Renal pelvis (tissue), 4 donors: Measurements from ENCODE around the gene SLC37A3. TPM values are rescaled to one million over a fixed set of nuclear protein-coding genes. Genes with fewer than 3 reads are reported as not detected.

Experiments
- DNase-seq: peaks from one replicate; pipeline ENCODE4 v3.0.0-alpha.2; 2013
- polyA plus RNA-seq, 3 donors: library from polyadenylated mRNA; unstranded; fragments of 120-200 nt; gene quantifications; one replicate each; pipeline ENCODE4 v1.2.1, GENCODE V29; 2013; ENCODE audit not compliant: insufficient read length in 3 of 3

The SLC37A3 gene
- polyA plus RNA-seq, 3 donors = 48.1 to 64.5 (median 60.4) TPM

- peak; percentile 54 for DNase-seq
These were observed 6.3 kb upstream of the SLC37A3 start for GRCh38 chr7:140404565-140405065.

GRCh38 chr7:140403878-140404564, 5.7 kb upstream of the SLC37A3 start, which contains the start of gene RAB19:
Gene RAB19, plus strand, starts transcription at chr7:140404058. Its CDS starts 3,589 bp downstream, at chr7:140407647.
- DNase-seq = peak; percentile 42

GRCh38 chr7:140402178-140402835, 4.0 kb upstream of the SLC37A3 start:
- no peak for DNase-seq

- DNase-seq = no peak
These were observed 2.1 kb upstream of the SLC37A3 start for GRCh38 chr7:140400381-140400780.

GRCh38 chr7:140398821-140399220, 491 bp upstream of the SLC37A3 start:
- DNase-seq = no peak

GRCh38 chr7:140393756-140394306, 4.5 kb downstream of the SLC37A3 start:
- DNase-seq = no peak

- DNase-seq = no peak
These were observed 6.7 kb downstream of the SLC37A3 start for GRCh38 chr7:140391634-140392033.

GRCh38 chr7:140390466-140391190, 7.7 kb downstream of the SLC37A3 start:
- no peak for DNase-seq

GRCh38 chr7:140390034-140390433, 8.3 kb downstream of the SLC37A3 start:
- DNase-seq = no peak

GRCh38 chr7:140389445-140389844, 8.9 kb downstream of the SLC37A3 start:
- DNase-seq = no peak

GRCh38 chr7:140384894-140385545, 13.3 kb downstream of the SLC37A3 start:
- DNase-seq = no peak

- no peak for DNase-seq
These were observed 14.2 kb downstream of the SLC37A3 start for GRCh38 chr7:140383954-140384713.

GRCh38 chr7:140375892-140376730, 22.2 kb downstream of the SLC37A3 start:
- no peak for DNase-seq

GRCh38 chr7:140375323-140375722, 23.0 kb downstream of the SLC37A3 start:
- DNase-seq = no peak

GRCh38 chr7:140369294-140369693, 29.0 kb downstream of the SLC37A3 start:
- DNase-seq = no peak

GRCh38 chr7:140367528-140367927, 30.8 kb downstream of the SLC37A3 start:
- no peak for DNase-seq

GRCh38 chr7:140364819-140365218, 33.5 kb downstream of the SLC37A3 start:
- DNase-seq = no peak

GRCh38 chr7:140360697-140361229, 37.6 kb downstream of the SLC37A3 start:
- DNase-seq = no peak

- no peak for DNase-seq
These were observed 39.8 kb downstream of the SLC37A3 start for GRCh38 chr7:140358412-140359051.
